ENCODE results near the gene SPX. TPM values are rescaled to one million over a fixed set of nuclear protein-coding genes. Genes with fewer than 3 reads are reported as not detected.

Gene SPX
- total RNA-seq, 4 donors from 2014 or later, result 0.15 to 1.2 (median 0.67) TPM

DNA sequence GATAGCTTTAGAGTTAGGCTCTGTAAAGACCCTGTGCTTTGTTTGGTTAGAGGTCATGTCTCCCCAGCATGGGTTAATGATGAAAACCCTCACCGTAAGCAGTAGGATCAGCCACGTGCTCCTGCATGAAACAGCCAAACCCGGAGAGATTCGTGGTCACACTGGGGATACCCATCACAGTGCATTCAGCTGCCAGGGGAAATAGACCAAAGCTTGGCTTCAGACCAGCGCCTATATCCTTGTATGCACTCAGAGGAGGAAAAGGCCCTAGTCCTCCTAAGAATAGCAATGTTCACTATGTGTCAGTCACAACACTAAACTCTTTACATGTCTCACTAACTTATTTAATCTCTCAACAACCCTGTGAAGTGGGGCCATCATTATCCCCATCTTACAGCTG is 16.3 kb downstream of the SPX start:
- H3K4me1 ChIP-seq, result no peaks in the 10 kb centered on the region
- no peak for ATAC-seq
- TF ChIP-seq POLR2AphosphoS5 (IDR thresholded peaks at IDR 0.05), result no peak
- TF ChIP-seq, protein P1, sequence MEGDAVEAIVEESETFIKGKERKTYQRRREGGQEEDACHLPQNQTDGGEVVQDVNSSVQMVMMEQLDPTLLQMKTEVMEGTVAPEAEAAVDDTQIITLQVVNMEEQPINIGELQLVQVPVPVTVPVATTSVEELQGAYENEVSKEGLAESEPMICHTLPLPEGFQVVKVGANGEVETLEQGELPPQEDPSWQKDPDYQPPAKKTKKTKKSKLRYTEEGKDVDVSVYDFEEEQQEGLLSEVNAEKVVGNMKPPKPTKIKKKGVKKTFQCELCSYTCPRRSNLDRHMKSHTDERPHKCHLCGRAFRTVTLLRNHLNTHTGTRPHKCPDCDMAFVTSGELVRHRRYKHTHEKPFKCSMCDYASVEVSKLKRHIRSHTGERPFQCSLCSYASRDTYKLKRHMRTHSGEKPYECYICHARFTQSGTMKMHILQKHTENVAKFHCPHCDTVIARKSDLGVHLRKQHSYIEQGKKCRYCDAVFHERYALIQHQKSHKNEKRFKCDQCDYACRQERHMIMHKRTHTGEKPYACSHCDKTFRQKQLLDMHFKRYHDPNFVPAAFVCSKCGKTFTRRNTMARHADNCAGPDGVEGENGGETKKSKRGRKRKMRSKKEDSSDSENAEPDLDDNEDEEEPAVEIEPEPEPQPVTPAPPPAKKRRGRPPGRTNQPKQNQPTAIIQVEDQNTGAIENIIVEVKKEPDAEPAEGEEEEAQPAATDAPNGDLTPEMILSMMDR (IDR thresholded peaks at IDR 0.05), result no peak
- TF ChIP-seq EP300 (IDR thresholded peaks at IDR 0.05), result no peak
- no peaks in the 10 kb centered on the region for H3K9me3 ChIP-seq
- no peaks in the 10 kb centered on the region for H3K36me3 ChIP-seq
- WGBS, 2 donors (ENCODE audit: low coverage in 1 of 2), result 60 to 82% methylated on average over 1 to 4 of the region's 5 CpGs
- H3K27me3 ChIP-seq, result no peaks in the 10 kb centered on the region
- H3K4me3 ChIP-seq, result no peak overlapping the region
- H3K27ac ChIP-seq, result no peak overlapping the region

- H3K36me3 ChIP-seq, result no peaks in the 10 kb centered on the region
- no peak overlapping the region for H3K27ac ChIP-seq
- no peaks in the 10 kb centered on the region for H3K27me3 ChIP-seq
- no peak overlapping the region for H3K4me3 ChIP-seq
- no peak for ATAC-seq
- no peaks in the 10 kb centered on the region for H3K4me1 ChIP-seq
- no peaks in the 10 kb centered on the region for H3K9me3 ChIP-seq
- TF ChIP-seq POLR2A (IDR thresholded peaks at IDR 0.05) (no peak), POLR2AphosphoS5 (IDR thresholded peaks at IDR 0.05) (no peak), EP300 (IDR thresholded peaks at IDR 0.05) (no peak)
- TF ChIP-seq, protein P1 (IDR thresholded peaks at IDR 0.05), result no peak
Observed at GRCh38 chr12:21543151-21543550, 17.1 kb downstream of the SPX start.

- ATAC-seq, result no peak
- H3K4me3 ChIP-seq, result no peak overlapping the region
- no peak for TF ChIP-seq POLR2AphosphoS5 (IDR thresholded peaks at IDR 0.05)
- TF ChIP-seq, protein P1 (IDR thresholded peaks at IDR 0.05), result no peak
- no peak for TF ChIP-seq EP300 (IDR thresholded peaks at IDR 0.05)
- TF ChIP-seq POLR2A (IDR thresholded peaks at IDR 0.05), result no peak
- no peaks in the 10 kb centered on the region for H3K36me3 ChIP-seq
- H3K27me3 ChIP-seq, result no peaks in the 10 kb centered on the region
- WGBS, 2 donors (ENCODE audit: low coverage in 1 of 2), result 79 to 89% methylated on average over 2 of the region's 2 CpGs
- H3K4me1 ChIP-seq, result no peaks in the 10 kb centered on the region
- H3K9me3 ChIP-seq, result no peaks in the 10 kb centered on the region
- no peak overlapping the region for H3K27ac ChIP-seq
Observed at GRCh38 chr12:21545557-21545956, 19.5 kb downstream of the SPX start.

DNA sequence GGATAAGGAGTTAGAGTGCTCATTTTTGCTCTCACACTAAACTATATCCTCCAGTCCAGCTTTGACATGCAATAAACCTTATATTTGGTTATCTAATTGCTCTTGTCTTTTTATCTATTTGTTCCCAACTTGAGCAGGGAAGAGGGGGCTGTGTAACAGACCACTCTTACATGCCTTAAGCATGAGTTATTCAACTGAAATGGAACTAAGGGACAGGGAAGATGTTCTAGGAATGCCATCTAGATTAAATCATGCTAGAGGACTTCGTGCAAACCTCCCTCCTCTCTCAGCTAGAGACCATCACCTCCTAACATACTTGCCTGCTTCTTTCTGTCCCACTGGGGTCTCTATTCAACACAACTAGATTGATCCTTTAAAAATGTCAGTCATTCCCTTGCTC is 20.6 kb downstream of the SPX start:
- H3K4me3 ChIP-seq, result no peak overlapping the region
- no peak for TF ChIP-seq POLR2AphosphoS5 (IDR thresholded peaks at IDR 0.05)
- TF ChIP-seq POLR2A (IDR thresholded peaks at IDR 0.05), result no peak
- TF ChIP-seq EP300 (IDR thresholded peaks at IDR 0.05), result no peak
- TF ChIP-seq, protein P1 (IDR thresholded peaks at IDR 0.05), result no peak
- H3K27me3 ChIP-seq, result no peaks in the 10 kb centered on the region
- H3K27ac ChIP-seq, result no peak overlapping the region
- H3K4me1 ChIP-seq, result peaks cover 0 to 5% (median 2%) of the 10 kb centered on the region in 3 donors
- no peak for ATAC-seq
- no peaks in the 10 kb centered on the region for H3K9me3 ChIP-seq
- no peaks in the 10 kb centered on the region for H3K36me3 ChIP-seq
- WGBS, 2 donors (ENCODE audit: low coverage in 1 of 2), result 25 to 60% methylated on average over 1 of the region's 1 CpG

DNA sequence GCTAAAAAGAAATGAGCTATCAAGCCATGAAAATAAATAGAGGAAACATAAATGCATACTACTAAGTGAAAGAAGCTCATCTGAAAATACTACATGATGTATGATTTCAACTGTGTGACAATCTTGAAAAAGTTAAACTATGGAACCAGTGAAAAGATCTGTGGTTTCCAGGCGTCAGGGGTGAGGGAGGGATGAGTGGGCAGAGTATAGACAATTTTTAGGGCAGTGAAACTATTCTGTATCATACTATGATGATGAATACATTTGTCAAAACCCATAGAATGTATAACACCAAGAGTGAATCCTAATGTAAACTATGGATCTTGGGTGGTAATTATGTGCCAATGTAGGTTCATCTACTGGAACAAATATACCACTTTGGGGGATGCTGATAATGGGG is 21.3 kb downstream of the SPX start:
- Histone ChIP-seq H3K27me3 (no peaks in the 10 kb centered on the region), H3K4me1 (peaks cover 4 to 12% (median 4%) of the 10 kb centered on the region in 3 donors), H3K27ac (no peak overlapping the region), H3K9me3 (no peaks in the 10 kb centered on the region), H3K36me3 (no peaks in the 10 kb centered on the region), H3K4me3 (no peak overlapping the region)
- TF ChIP-seq POLR2A (IDR thresholded peaks at IDR 0.05), result no peak
- TF ChIP-seq POLR2AphosphoS5 (IDR thresholded peaks at IDR 0.05), result no peak
- TF ChIP-seq EP300 (IDR thresholded peaks at IDR 0.05), result no peak
- TF ChIP-seq, protein P1 (IDR thresholded peaks at IDR 0.05), result no peak
- no peak for ATAC-seq
- WGBS, 2 donors (ENCODE audit: low coverage in 1 of 2), result 71 to 87% methylated on average over 1 of the region's 1 CpG

All from gastroesophageal sphincter (tissue), 4 donors.